Kasumi-1 (cell line): ENCODE data around the gene MBNL3.
"Not testable (repeated sequence)": the region's sequence is repeated elsewhere in the genome, so short reads cannot be mapped to it uniquely, and the experiment has no call there.

ENCODE experiments used
- DNase-seq, 2 experiments: peaks; one replicate each; lab custom pipeline; 2025; lab: John Stamatoyannopoulos, UW

Gene MBNL3

GRCh38 chrX:132369617-132370326 lies 119.1 kb downstream of the MBNL3 start:
- no peak for DNase-seq

- no peak for DNase-seq
Measured at GRCh38 chrX:132367984-132368383, 120.9 kb downstream of the MBNL3 start.

- DNase-seq, result no peak
Measured at GRCh38 chrX:132367314-132367713, 121.5 kb downstream of the MBNL3 start.

GRCh38 chrX:132365490-132365889 lies 123.3 kb downstream of the MBNL3 start:
- DNase-seq, result no peak

- DNase-seq, result no peak
Measured at GRCh38 chrX:132364313-132364712, 124.5 kb downstream of the MBNL3 start.

GRCh38 chrX:132353430-132353829 lies 135.4 kb downstream of the MBNL3 start:
- no peak for DNase-seq

GRCh38 chrX:132336172-132336571 lies 152.7 kb downstream of the MBNL3 start:
- no peak for DNase-seq

GRCh38 chrX:132333351-132333750 lies 155.5 kb downstream of the MBNL3 start:
- DNase-seq, result no peak

GRCh38 chrX:132331532-132331931 lies 157.3 kb downstream of the MBNL3 start:
- DNase-seq, result no peak

GRCh38 chrX:132331000-132331399 lies 157.8 kb downstream of the MBNL3 start:
- DNase-seq, result no peak

- no peak for DNase-seq
Measured at GRCh38 chrX:132330156-132330729, 158.6 kb downstream of the MBNL3 start.

GRCh38 chrX:132326960-132327359 lies 161.9 kb downstream of the MBNL3 start:
- DNase-seq, result not testable (repeated sequence)
